ENCODE results near the gene PRPH. TPM values are rescaled to one million over a fixed set of nuclear protein-coding genes. Genes with fewer than 3 reads are reported as not detected.
"Not testable (repeated sequence)": the region's sequence is repeated elsewhere in the genome, so short reads cannot be mapped to it uniquely, and the experiment has no call there.

Gene PRPH
- total RNA-seq, 2 donors from 2014 or later = 0.75 TPM; not detected in 1

DNA sequence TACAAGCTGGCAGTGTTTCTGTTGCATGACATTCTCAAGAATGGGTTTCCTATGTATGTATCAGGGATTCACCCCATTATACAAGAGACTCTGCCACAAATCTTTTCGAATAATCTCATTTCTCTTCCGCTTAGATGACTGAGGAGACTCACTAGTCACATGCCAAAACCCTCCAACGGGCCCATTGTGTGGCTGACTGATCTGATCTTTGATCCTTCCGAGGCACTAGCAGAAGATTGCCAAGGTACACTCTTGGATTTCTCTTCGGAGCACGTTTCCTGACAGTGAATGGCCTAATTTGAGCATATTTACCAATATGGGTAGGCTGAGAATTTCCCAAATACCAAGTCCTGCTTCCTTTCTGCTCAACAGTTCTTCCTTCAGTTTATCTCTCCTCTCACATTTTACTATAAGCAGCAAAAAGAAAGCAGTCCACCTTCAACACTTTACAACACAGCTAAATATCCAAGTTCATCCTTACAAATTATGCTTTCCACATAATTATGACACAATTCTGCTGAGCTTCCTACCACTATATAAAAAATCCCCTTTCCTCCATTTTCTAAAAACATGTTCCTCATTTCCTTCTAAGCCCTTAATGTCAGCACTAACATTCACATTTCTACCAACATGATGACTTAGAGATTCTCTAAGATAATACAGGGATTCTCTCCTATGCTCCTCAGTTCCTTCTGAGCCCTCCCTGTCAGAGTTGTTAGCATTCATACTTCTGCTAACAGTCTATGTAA is 11.0 kb downstream of the PRPH start:
- Histone ChIP-seq H3K4me1 (no peaks in the 10 kb centered on the region), H3K27ac (no peak overlapping the region), H3K27me3 (no peaks in the 10 kb centered on the region), H3K36me3 (no peaks in the 10 kb centered on the region), H3K9me3 (no peaks in the 10 kb centered on the region), H3K4me3 (no peak overlapping the region)
- no peak for DNase-seq (ENCODE audit: low spot score)
- TF ChIP-seq, protein P1, sequence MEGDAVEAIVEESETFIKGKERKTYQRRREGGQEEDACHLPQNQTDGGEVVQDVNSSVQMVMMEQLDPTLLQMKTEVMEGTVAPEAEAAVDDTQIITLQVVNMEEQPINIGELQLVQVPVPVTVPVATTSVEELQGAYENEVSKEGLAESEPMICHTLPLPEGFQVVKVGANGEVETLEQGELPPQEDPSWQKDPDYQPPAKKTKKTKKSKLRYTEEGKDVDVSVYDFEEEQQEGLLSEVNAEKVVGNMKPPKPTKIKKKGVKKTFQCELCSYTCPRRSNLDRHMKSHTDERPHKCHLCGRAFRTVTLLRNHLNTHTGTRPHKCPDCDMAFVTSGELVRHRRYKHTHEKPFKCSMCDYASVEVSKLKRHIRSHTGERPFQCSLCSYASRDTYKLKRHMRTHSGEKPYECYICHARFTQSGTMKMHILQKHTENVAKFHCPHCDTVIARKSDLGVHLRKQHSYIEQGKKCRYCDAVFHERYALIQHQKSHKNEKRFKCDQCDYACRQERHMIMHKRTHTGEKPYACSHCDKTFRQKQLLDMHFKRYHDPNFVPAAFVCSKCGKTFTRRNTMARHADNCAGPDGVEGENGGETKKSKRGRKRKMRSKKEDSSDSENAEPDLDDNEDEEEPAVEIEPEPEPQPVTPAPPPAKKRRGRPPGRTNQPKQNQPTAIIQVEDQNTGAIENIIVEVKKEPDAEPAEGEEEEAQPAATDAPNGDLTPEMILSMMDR (IDR thresholded peaks at IDR 0.05) = no peak

DNA sequence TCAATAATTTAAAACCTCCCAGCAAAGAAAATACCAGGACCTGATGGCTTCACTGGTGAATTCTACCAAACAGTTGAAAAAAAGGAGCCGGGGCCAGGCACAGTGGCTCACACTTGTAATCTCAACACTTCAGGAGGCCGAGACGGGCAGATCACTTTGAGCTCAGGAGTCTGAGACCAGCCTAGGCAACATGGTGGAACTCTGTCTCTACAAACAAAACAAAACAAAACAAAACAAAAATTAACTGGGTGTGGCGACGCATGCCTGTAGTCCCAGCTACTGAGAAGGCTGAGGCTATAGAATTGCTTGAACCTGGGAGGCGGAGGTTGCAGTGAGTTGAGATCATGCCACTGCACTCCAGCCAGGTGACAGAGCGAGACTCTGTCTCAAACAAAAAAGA is 14.4 kb downstream of the PRPH start:
- Histone ChIP-seq H3K36me3 (no peaks in the 10 kb centered on the region), H3K9me3 (no peaks in the 10 kb centered on the region), H3K4me1 (no peaks in the 10 kb centered on the region), H3K4me3 (no peak overlapping the region), H3K27ac (no peak overlapping the region), H3K27me3 (no peaks in the 10 kb centered on the region)
- TF ChIP-seq, protein P1 (IDR thresholded peaks at IDR 0.05) = no peak
- no peak for DNase-seq (ENCODE audit: low spot score)

DNA sequence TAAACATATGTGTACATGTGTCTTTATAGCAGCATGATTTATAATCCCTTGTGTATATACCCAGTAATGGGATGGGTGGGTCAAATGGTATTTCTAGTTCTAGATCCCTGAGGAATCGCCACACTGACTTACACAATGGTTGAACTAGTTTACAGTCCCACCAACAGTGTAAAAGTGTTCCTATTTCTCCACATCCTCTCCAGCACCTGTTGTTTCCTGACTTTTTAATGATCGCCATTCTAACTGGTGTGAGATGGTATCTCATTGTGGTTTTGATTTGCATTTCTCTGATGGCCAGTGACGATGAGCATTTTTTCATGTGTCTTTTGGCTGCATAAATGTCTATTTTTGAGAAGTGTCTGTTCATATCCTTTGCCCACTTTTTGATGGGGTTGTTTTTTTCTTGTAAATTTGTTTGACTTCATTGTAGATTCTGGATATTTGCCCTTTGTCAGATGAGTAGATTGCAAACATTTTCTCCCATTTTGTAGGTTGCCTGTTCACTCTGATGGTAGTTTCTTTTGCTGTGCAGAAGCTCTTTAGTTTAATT is 15.6 kb downstream of the PRPH start:
- not testable (repeated sequence) for H3K27ac ChIP-seq; DNase-seq (ENCODE audit: low spot score); H3K36me3 ChIP-seq; H3K9me3 ChIP-seq; H3K4me1 ChIP-seq; H3K27me3 ChIP-seq; H3K4me3 ChIP-seq

GRCh38 chr12:49314811-49315210 is 19.9 kb downstream of the PRPH start:
- no peaks in the 10 kb centered on the region for H3K9me3 ChIP-seq
- TF ChIP-seq, protein P1 (IDR thresholded peaks at IDR 0.05) = no peak
- no peak for DNase-seq (ENCODE audit: low spot score)

DNA sequence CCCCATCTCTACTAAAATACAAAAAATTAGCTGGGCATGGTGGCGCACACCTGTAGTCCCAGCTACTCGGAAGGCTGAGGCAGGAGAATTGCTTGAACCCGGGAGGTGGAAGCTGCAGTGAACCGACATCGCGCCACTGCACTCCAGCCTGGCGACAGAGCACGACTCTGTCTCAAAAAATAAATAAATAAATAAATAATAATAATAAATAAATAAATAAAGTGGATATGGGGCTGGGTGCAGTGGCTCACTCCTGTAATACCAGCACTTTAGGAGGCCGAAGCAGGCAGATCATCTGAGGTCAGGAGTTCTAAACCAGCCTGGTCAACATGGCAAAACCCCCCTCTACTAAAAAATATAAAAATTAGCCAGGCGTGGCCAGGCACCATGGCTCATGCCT is 22.2 kb downstream of the PRPH start:
- H3K27ac ChIP-seq; H3K27me3 ChIP-seq; H3K4me3 ChIP-seq; H3K36me3 ChIP-seq; H3K4me1 ChIP-seq; H3K9me3 ChIP-seq; DNase-seq (ENCODE audit: low spot score): not testable (repeated sequence)

More at GRCh38 chr12:49314811-49315210, 19.9 kb downstream of the PRPH start:
- H3K27ac ChIP-seq = no peak overlapping the region
- H3K4me3 ChIP-seq = no peak overlapping the region
- no peaks in the 10 kb centered on the region for H3K27me3 ChIP-seq
- H3K4me1 ChIP-seq = no peaks in the 10 kb centered on the region
- no peaks in the 10 kb centered on the region for H3K36me3 ChIP-seq

DNA sequence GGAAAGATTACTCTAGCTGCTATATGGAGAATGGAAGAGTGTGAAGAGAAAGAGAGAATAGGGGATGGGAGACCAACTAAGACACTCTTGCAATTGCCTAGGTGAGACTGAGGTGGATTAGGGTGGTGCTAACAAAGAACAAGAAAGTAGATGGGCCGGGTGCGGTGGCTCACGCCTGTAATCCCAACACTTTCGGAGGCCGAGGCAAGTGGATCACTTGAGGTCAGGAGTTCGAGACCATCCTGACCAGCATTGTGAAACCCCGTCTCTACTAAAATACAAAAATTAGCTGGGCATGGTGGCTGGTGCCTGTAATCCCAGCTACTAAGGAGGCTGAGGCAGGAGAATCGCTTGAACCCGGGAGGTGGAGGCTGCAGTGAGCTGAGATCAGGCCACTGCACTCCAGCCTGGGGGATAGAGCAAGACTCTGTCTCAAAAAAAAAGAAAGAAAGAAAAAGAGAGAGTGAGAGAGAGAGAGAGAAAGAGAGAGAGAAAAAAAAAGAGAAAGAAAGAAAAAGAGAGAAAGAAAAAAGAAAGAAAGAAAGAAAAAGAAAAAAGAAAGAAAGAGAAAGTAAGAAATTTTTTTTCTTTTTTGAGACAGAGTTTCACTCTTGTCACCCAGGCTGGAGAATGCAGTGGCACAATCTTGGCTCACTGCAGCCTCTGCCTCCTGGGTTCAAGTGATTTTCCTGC is 25.6 kb downstream of the PRPH start:
- H3K4me3 ChIP-seq = not testable (repeated sequence)

DNA sequence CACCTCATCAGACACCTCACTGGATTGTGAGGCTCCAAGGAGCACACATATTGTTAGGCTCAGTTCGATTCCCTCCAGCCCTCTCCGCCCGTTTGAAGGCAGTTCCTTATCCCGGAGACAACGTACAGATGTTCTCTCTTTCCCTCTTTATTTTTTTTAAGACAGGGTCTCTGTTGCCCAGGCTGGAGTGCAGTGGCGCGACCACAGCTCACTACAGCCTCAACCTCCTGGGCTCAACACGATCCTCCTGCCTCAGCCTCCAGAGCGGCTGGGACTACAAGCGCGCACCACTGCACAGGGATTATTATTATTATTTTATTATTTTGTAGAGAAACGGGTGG is 27.4 kb downstream of the PRPH start:
- H3K36me3 ChIP-seq = no peaks in the 10 kb centered on the region
- H3K4me3 ChIP-seq = peak overlapping the region; percentile 65 to 69
- TF ChIP-seq, protein P1 (IDR thresholded peaks at IDR 0.05) = no peak
- H3K4me1 ChIP-seq = peaks cover 0 to 14% of the 10 kb centered on the region in 2 donors
- DNase-seq (ENCODE audit: low spot score) = no peak
- H3K9me3 ChIP-seq = no peaks in the 10 kb centered on the region
- no peaks in the 10 kb centered on the region for H3K27me3 ChIP-seq
- peak overlapping the region; percentile 61 to 73 for H3K27ac ChIP-seq

More for the DNA sequence above, 25.6 kb downstream of the PRPH start:
- H3K9me3 ChIP-seq; H3K36me3 ChIP-seq; H3K27ac ChIP-seq; H3K27me3 ChIP-seq; DNase-seq (ENCODE audit: low spot score): not testable (repeated sequence)
- peaks cover 0 to 14% of the 10 kb centered on the region in 2 donors for H3K4me1 ChIP-seq

Measured in right atrium auricular region (tissue), 2 donors.